MM.1S (cell line): ENCODE data around the gene DCST1.

Experiments
- EZH2 ChIP-seq: fragments of 300-600 bp; sonication (generic); optimal IDR thresholded peaks from 2 replicates; pipeline ENCODE3; 2017; ENCODE audit warnings: low read depth, mild to moderate bottlenecking, antibody characterized with exemption, low read length, mixed read lengths
- EZH2phosphoT487 ChIP-seq: fragments of 300-600 bp; sonication (generic); IDR thresholded peaks from 2 replicates; pipeline ENCODE4 v1.6.1; 2018; ENCODE audit warnings: antibody characterized with exemption, low read length
- TF ChIP-seq, protein P1 (sequence below): fragments of 300-600 bp; sonication (generic); IDR thresholded peaks from 2 replicates; pipeline ENCODE4 v1.5.1; 2016; ENCODE audit warnings: antibody characterized with exemption, low read length, mixed read lengths

DNA sequence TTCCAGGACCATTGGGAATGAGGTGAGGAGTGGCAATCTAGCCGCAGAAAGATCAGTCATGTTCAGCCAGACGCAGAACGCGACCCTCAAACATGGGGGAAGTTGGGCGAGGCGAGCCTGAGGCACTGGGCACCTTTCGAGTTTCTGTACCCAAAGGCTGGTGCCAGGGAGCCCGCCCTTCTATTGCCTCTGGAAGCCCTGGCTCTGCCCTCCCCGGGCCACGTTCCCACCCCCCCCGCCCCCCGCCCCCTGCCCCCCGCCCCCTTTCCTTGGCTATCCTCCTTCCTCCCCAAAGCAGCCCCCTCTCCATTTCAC lies 33.3 kb upstream of the DCST1 start:
- TF ChIP-seq, protein P1, sequence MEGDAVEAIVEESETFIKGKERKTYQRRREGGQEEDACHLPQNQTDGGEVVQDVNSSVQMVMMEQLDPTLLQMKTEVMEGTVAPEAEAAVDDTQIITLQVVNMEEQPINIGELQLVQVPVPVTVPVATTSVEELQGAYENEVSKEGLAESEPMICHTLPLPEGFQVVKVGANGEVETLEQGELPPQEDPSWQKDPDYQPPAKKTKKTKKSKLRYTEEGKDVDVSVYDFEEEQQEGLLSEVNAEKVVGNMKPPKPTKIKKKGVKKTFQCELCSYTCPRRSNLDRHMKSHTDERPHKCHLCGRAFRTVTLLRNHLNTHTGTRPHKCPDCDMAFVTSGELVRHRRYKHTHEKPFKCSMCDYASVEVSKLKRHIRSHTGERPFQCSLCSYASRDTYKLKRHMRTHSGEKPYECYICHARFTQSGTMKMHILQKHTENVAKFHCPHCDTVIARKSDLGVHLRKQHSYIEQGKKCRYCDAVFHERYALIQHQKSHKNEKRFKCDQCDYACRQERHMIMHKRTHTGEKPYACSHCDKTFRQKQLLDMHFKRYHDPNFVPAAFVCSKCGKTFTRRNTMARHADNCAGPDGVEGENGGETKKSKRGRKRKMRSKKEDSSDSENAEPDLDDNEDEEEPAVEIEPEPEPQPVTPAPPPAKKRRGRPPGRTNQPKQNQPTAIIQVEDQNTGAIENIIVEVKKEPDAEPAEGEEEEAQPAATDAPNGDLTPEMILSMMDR = no peak
- TF ChIP-seq EZH2phosphoT487 (no peak), EZH2 (no peak)
